Lower leg skin (tissue), 3 donors: ENCODE measurements around the gene WNT7A.

ENCODE experiments used
- CTCF ChIP-seq, 3 donors: fragments of 450-650 bp; IDR thresholded peaks; one replicate each; pipeline ENCODE4 v1.5.1; 2016; ENCODE audit warnings: antibody characterized with exemption in 3 of 3, mild to moderate bottlenecking in 3 of 3, moderate library complexity in 2 of 3
- POLR2A ChIP-seq, 2 donors: fragments of 450-650 bp; IDR thresholded peaks; one replicate each; pipeline ENCODE4 v1.6.1; 2016 to 2017; ENCODE audit warnings: antibody characterized with exemption in 2 of 2, mild to moderate bottlenecking in 1 of 2, moderate library complexity in 1 of 2

DNA sequence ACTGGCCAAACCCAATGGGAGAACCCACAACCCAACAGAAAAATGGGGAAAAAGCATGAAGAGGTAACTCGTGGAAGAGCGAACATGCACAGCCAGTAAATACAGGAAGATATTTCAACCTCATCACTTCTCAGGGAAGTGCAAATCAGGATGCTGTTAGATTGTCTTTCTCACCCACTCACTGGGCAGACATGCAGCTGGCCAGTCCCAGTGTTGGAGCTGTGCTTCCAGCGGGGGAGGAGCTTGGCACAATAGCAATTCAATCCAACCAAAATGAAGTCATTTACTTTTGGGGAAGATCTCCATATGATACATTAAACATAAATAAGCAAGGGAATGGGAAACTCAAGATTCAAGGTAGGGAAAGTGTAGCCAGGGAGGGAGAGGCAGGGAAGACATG is 12.1 kb downstream of the WNT7A start:
- TF ChIP-seq CTCF (IDR thresholded peaks at IDR 0.05) (no peak), POLR2A (IDR thresholded peaks at IDR 0.05) (no peak)
